Measurements from ENCODE around the gene NR2F1-AS1.

The NR2F1-AS1 gene

DNA sequence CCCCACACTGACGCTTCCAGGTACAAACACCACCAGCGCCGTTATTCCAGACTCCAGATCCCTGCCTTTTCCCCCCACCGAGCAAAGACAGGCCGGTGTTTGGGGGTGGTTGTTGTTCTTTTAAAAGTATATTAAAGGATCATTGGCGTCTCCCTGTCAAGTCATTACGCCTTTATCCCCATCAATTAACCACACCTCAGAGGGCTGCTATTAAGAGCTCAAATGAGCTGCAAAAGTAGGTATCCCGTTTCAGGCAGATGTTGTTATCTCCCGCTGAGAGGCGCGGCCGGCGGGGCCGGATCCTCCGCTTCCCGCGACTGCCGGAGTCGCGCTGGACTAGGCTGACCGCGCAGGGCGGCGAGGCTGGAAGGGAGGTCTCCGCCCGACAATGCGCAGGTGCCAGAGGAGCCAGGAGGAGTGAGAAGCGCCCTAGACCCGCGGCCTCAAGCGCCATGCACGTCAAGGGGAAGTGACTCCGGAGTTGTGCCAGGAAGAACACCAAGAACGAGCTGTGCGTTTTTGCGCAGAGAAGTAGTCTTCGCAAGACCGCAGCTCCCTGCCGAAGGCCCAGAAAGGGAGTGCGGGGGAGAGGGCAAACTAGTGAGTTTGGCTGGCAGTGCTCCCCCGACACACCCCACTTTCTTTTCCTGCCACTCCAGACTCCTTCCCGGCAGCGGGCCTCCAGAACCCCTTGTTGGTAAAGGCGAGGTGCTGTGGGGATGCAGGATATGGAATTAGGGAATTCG is 8.2 kb downstream of the NR2F1-AS1 start:
- H3K4me3 ChIP-seq (ENCODE audit: low read length), result peak overlapping the region; percentile 55
- no peak for DNase-seq (ENCODE audit: low read depth)
- TF ChIP-seq, protein P1, sequence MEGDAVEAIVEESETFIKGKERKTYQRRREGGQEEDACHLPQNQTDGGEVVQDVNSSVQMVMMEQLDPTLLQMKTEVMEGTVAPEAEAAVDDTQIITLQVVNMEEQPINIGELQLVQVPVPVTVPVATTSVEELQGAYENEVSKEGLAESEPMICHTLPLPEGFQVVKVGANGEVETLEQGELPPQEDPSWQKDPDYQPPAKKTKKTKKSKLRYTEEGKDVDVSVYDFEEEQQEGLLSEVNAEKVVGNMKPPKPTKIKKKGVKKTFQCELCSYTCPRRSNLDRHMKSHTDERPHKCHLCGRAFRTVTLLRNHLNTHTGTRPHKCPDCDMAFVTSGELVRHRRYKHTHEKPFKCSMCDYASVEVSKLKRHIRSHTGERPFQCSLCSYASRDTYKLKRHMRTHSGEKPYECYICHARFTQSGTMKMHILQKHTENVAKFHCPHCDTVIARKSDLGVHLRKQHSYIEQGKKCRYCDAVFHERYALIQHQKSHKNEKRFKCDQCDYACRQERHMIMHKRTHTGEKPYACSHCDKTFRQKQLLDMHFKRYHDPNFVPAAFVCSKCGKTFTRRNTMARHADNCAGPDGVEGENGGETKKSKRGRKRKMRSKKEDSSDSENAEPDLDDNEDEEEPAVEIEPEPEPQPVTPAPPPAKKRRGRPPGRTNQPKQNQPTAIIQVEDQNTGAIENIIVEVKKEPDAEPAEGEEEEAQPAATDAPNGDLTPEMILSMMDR (conservative IDR thresholded peaks at IDR 0.05; ENCODE audit: low read depth, low read length), result no peak

DNA sequence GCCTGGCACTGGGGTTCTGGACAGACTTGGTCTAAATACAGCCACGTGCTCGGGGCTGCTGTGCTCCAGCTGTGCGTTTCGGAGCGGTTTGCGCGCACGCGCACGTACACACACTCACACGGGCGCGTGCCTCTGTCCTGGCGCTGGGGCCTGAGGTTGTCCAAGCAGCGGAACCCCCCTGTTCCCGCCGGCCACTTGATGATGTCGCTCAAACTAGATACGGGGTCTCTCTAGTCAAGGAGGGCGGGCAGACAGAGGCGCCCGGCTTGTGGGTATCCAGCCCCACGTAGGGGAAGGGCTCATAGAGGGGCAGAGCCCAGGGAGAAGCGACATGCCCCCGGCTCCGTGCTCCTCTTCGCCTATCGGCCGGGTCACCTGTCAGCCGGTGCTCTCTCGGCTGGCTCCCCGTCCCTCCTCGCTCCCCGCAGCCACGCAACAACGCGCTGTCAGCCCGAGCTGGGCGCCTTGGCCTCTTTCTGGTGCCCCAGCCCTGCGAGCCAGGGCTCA is 8.9 kb downstream of the NR2F1-AS1 start:
- DNase-seq (ENCODE audit: low read depth), result no peak
- peak overlapping the region; percentile 55 for H3K4me3 ChIP-seq (ENCODE audit: low read length)
- TF ChIP-seq, protein P1 (conservative IDR thresholded peaks at IDR 0.05; ENCODE audit: low read depth, low read length), result no peak

- peak overlapping the region; percentile 55 for H3K4me3 ChIP-seq (ENCODE audit: low read length)
- TF ChIP-seq, protein P1 (conservative IDR thresholded peaks at IDR 0.05; ENCODE audit: low read depth, low read length), result no peak
- DNase-seq (ENCODE audit: low read depth), result no peak
Measured at GRCh38 chr5:93571114-93571949, 9.7 kb downstream of the NR2F1-AS1 start.

GRCh38 chr5:93570294-93571113 is 10.5 kb downstream of the NR2F1-AS1 start:
- TF ChIP-seq, protein P1 (conservative IDR thresholded peaks at IDR 0.05; ENCODE audit: low read depth, low read length), result no peak
- no peak for DNase-seq (ENCODE audit: low read depth)
- H3K4me3 ChIP-seq (ENCODE audit: low read length), result no peak overlapping the region

DNA sequence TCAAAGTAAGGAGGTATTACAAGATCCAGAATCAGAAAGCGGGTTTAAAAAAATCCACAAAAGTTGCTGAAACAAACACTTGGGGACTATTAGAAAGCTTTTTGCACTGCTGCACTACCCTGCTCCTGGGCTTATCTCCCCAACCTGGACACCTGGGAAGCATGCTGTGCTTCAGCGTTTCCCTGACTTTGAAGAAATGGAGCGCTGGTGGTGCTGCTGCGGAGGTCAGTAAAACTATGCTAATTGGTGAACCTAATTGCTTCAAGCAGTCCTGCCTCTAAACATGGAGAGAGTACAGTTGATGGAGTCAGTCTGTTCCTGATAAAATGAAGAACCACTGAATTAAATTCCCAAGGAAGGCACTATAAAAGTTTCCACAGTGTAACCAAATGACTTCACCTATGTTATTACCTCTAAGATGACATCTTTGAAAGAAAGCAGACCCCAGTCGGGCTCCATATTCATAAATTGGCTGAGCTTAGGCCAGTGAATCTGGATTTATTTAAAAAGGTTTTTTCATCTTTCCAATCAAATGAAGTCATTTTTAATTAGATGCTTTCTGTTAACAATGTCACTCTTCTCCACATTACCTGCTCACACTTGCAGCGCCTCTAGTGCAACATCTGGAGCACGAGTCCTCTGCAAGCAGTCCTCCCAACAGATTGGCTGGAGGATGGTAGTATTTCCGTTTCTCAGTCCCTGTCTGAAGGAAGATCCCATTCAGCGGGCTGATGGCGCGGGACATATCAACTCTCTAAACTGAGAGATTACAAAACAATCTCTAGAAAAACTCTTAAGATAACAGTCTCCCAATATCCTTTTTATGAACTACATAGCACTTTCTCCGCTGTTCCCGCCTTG is 11.5 kb downstream of the NR2F1-AS1 start:
- TF ChIP-seq, protein P1 (conservative IDR thresholded peaks at IDR 0.05; ENCODE audit: low read depth, low read length), result no peak
- no peak overlapping the region for H3K4me3 ChIP-seq (ENCODE audit: low read length)
- DNase-seq (ENCODE audit: low read depth), result no peak

GRCh38 chr5:93567424-93567823 is 13.6 kb downstream of the NR2F1-AS1 start:
- no peak for DNase-seq (ENCODE audit: low read depth)
- H3K4me3 ChIP-seq (ENCODE audit: low read length), result no peak overlapping the region
- TF ChIP-seq, protein P1 (conservative IDR thresholded peaks at IDR 0.05; ENCODE audit: low read depth, low read length), result no peak

Data from retinal pigment epithelial cell (primary cell).